ENCODE data around the gene TMEM198. TPM values are rescaled to one million over a fixed set of nuclear protein-coding genes. Genes with fewer than 3 reads are reported as not detected.
A peak's percentile ranks its signal among the peaks of the same experiment; 100 is the strongest.

TMEM198 gene
- total RNA-seq, 1 donor from 2014 or later = 2.9 TPM

DNA sequence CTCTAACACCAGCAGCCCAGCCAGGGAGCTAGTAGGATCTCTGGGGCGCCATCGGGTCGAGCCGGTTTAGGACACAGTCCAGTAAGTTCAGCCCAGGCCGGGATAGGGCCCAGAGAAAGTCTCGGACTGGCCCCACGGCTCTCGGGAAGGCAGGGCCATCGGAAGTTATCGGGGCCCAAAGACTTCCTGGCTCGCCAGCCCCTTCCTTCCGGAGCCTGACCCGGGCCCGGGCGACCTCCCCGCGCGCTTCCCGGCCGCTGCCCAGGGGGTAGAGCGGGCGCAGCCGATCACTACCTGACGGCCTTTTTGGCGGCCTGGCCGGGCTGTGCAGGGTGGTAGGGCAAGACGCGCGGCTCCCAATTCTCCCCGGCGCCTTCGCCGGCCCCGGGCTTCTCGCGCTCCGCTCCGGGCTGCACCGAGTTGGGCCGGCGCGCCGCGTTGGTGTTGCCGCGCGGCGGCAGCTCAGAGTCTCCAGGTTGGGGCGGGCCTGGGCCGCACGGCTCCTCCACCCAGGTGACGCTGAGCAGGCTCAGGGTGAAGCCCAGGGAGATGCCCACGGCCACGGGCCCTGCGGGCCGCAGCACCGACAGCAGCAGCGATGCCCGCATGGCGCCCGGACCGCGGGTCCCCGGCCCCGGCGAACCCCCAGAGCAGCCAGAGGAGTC, 765 bp upstream of the TMEM198 start:
- no peaks in the 10 kb centered on the region for H3K9me3 ChIP-seq
- H3K4me1 ChIP-seq = peaks cover 24% of the 10 kb centered on the region
- no peaks in the 10 kb centered on the region for H3K27me3 ChIP-seq
- peak overlapping the region; percentile 70 for H3K4me3 ChIP-seq
- H3K27ac ChIP-seq = peak overlapping the region; percentile 85
- TF ChIP-seq, protein P1, sequence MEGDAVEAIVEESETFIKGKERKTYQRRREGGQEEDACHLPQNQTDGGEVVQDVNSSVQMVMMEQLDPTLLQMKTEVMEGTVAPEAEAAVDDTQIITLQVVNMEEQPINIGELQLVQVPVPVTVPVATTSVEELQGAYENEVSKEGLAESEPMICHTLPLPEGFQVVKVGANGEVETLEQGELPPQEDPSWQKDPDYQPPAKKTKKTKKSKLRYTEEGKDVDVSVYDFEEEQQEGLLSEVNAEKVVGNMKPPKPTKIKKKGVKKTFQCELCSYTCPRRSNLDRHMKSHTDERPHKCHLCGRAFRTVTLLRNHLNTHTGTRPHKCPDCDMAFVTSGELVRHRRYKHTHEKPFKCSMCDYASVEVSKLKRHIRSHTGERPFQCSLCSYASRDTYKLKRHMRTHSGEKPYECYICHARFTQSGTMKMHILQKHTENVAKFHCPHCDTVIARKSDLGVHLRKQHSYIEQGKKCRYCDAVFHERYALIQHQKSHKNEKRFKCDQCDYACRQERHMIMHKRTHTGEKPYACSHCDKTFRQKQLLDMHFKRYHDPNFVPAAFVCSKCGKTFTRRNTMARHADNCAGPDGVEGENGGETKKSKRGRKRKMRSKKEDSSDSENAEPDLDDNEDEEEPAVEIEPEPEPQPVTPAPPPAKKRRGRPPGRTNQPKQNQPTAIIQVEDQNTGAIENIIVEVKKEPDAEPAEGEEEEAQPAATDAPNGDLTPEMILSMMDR (IDR thresholded peaks at IDR 0.05) = no peak
- DNase-seq = peak; percentile 77
- peaks cover 22% of the 10 kb centered on the region for H3K36me3 ChIP-seq
- ATAC-seq = peak; percentile 38
- intact Hi-C loops (cut with DNase I) = no loop called here

DNA sequence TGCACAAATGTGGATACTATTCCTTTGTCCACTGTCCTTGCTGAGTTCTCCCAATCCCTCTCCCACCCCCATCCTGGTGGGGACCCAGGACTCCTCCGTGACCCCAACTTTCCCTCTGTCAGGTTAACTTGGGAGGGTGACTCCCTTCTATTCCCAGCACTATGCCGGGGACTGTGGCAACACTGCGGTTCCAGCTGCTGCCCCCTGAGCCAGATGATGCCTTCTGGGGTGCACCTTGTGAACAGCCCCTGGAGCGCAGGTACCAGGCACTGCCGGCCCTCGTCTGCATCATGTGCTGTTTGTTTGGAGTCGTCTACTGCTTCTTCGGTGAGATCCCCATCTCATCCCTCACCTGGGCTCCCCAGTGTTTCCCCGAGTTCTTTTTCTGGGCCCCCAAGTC, 739 bp downstream of the TMEM198 start:
- TF ChIP-seq, protein P1 (IDR thresholded peaks at IDR 0.05) = no peak
- no peaks in the 10 kb centered on the region for H3K27me3 ChIP-seq
- peaks cover 24% of the 10 kb centered on the region for H3K4me1 ChIP-seq
- intact Hi-C loops (cut with DNase I) = no loop called here
- no peak for DNase-seq
- H3K27ac ChIP-seq = peak overlapping the region; percentile 85
- H3K4me3 ChIP-seq = peak overlapping the region; percentile 70
- H3K9me3 ChIP-seq = no peaks in the 10 kb centered on the region
- ATAC-seq = no peak
- H3K36me3 ChIP-seq = peaks cover 14% of the 10 kb centered on the region

DNA sequence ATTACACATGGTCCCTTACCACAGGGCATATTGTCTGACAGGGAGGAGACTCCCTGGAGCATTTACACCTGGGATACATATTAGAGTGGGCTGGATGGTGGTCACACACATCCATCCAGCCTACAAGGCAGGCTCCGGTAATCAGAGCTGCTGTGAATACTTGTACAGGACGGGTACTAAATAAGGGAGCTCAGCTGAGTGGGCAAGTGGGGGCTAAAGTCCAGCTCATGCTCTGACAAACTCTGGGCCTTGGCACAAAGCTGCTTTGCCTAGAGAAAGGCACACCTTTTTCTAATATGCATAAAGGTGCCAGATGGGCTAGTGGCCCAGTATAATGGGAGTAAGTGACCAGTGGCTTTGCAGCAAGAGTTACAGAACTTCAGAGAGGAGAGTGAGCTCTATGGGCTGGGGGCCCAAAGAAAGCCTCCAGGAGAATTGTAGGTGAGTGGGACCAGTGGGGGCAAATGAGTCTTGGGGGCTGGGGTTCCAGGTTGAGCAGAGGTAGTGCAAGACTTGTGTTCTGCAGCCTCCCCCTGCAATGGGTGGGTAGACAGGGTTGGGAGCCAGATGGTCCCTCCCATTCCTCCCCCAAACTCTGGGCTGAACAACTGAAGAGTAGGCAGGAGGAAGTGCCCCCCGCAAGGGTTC, 1.6 kb downstream of the TMEM198 start:
- ATAC-seq = no peak
- intact Hi-C loops (cut with DNase I) = no loop called here
- Histone ChIP-seq H3K4me3 (no peak overlapping the region), H3K4me1 (peaks cover 24% of the 10 kb centered on the region), H3K36me3 (peaks cover 5% of the 10 kb centered on the region), H3K27ac (no peak overlapping the region), H3K9me3 (no peaks in the 10 kb centered on the region), H3K27me3 (no peaks in the 10 kb centered on the region)
- TF ChIP-seq, protein P1 (IDR thresholded peaks at IDR 0.05) = no peak
- DNase-seq = no peak

DNA sequence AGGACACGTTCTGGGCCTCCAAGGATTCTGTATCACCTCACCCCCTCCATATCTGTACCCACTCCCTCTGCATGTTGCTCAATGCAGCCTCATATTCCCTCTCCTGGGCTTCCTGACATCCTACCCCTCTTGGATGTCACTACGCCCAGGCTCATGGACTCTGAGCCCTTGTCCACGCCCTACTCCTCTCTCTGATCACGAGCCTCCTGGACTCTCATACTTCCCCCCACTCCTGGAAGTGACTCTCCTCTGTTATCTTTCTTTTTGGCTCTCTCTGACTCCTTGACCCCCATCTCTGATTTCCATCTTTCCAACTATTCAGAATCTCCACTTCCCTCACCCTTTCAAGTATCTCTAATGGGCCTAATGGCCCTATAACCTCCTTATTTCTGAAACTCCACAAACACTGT, 2.1 kb downstream of the TMEM198 start:
- intact Hi-C loops (cut with DNase I) = no loop called here
- H3K4me3 ChIP-seq = no peak overlapping the region
- H3K27me3 ChIP-seq = no peaks in the 10 kb centered on the region
- DNase-seq (no peak), ATAC-seq (no peak)
- no peak overlapping the region for H3K27ac ChIP-seq
- no peaks in the 10 kb centered on the region for H3K9me3 ChIP-seq
- peaks cover 24% of the 10 kb centered on the region for H3K4me1 ChIP-seq
- TF ChIP-seq, protein P1 (IDR thresholded peaks at IDR 0.05) = no peak
- peaks cover under 1% of the 10 kb centered on the region for H3K36me3 ChIP-seq

DNA sequence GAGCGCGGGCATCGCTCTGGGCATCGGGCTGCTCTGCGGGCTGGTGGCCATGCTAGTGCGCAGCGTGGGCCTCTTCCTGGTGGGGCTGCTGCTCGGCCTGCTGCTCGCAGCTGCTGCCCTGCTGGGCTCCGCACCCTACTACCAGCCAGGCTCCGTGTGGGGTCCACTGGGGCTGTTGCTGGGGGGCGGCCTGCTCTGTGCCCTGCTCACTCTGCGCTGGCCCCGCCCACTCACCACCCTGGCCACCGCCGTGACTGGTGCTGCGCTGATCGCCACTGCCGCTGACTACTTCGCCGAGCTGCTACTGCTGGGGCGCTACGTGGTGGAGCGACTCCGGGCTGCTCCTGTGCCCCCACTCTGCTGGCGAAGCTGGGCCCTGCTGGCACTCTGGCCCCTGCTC, 3.8 kb downstream of the TMEM198 start:
- no peak for ATAC-seq
- Histone ChIP-seq H3K27me3 (peaks cover 8% of the 10 kb centered on the region), H3K27ac (no peak overlapping the region), H3K4me1 (peaks cover 12% of the 10 kb centered on the region), H3K9me3 (no peaks in the 10 kb centered on the region), H3K4me3 (no peak overlapping the region), H3K36me3 (no peaks in the 10 kb centered on the region)
- intact Hi-C loops (cut with DNase I) = no loop called here
- no peak for DNase-seq
- TF ChIP-seq, protein P1 (IDR thresholded peaks at IDR 0.05) = no peak
